ENCODE data around the gene SPEM1. TPM values are rescaled to one million over a fixed set of nuclear protein-coding genes. Genes with fewer than 3 reads are reported as not detected.

SPEM1 gene
- polyA plus RNA-seq, 1 donor (not counting 4 experiments of a cell fraction or from before 2014, with no cell fraction given): not detected

- Histone ChIP-seq H3K4me2 (ENCODE audit: control insufficient read depth, extremely low read depth, insufficient read depth, low read depth, low read length) (peak within 1 kb of the TSS; percentile 89), H3K4me1 (ENCODE audit: control insufficient read depth, extremely low read depth, insufficient read depth, low read length) (peaks cover 15% of the 10 kb centered on the region), H3K27me3 (ENCODE audit: control insufficient read depth, extremely low read depth, insufficient read depth, low read length) (no peaks in the 10 kb centered on the region), H3K36me3 (ENCODE audit: control insufficient read depth in 2 of 2, extremely low read depth in 1 of 2, insufficient read depth in 2 of 2, low read length in 2 of 2) (no peaks in the 10 kb centered on the region), H3K9ac (ENCODE audit: control insufficient read depth, extremely low read depth, insufficient read depth, low read length) (peak within 1 kb of the TSS; percentile 78), H3K9me1 (ENCODE audit: control insufficient read depth, extremely low read depth, insufficient read depth, low read length) (peaks cover 3% of the 10 kb centered on the region), H3K4me3 (ENCODE audit: control insufficient read depth in 2 of 3, extremely low read depth in 1 of 3, insufficient read depth in 2 of 3, low read depth in 1 of 3, low read length in 3 of 3) (peak within 1 kb of the TSS; percentile 60 to 86 (median 84)), H2AFZ (ENCODE audit: control insufficient read depth, low read length) (peak within 1 kb of the TSS; percentile 86), H3K27ac (ENCODE audit: control insufficient read depth, insufficient read depth, low read length) (peak within 1 kb of the TSS; percentile 70), H3K79me2 (ENCODE audit: control insufficient read depth, insufficient read depth, low read length) (peaks cover 5% of the 10 kb centered on the region), H4K20me1 (ENCODE audit: control insufficient read depth, extremely low read depth, insufficient read depth, low read length) (no peaks in the 10 kb centered on the region), H3K9me3 (ENCODE audit: control insufficient read depth, low read depth, low read length) (no peaks in the 10 kb centered on the region)
- DNase-seq (ENCODE audit: low read depth, low spot score) (peak; percentile 97), FAIRE-seq (peak; percentile 87)
- TF ChIP-seq EZH2 (IDR thresholded peaks at IDR 0.05; ENCODE audit: low read length) (no peak), CTCF (optimal IDR thresholded peaks at IDR 0.05 in 1 of 3, IDR thresholded peaks at IDR 0.05 in 1 of 3, conservative IDR thresholded peaks at IDR 0.05 in 1 of 3; ENCODE audit: extremely low read depth in 1 of 3, insufficient read depth in 2 of 3, low read length in 3 of 3) (no peak)
- dilution Hi-C loops (cut with MboI; ENCODE audit: extremely low pct_ligation_motif_present, low sequenced_read_pairs): no loop called here
These were observed 16.0 kb upstream of the SPEM1 start, which contains the start of gene TMEM256 for GRCh38 chr17:7403977-7404736. TSS of gene TMEM256 (minus strand) at chr17:7404097. CDS start at chr17:7404084, 13 bp downstream.

- no peaks in the 10 kb centered on the region for H4K20me1 ChIP-seq (ENCODE audit: control insufficient read depth, extremely low read depth, insufficient read depth, low read length)
- H3K9ac ChIP-seq (ENCODE audit: control insufficient read depth, extremely low read depth, insufficient read depth, low read length): peak overlapping the region; percentile 78
- dilution Hi-C loops (cut with MboI; ENCODE audit: extremely low pct_ligation_motif_present, low sequenced_read_pairs): no loop called here
- H3K27ac ChIP-seq (ENCODE audit: control insufficient read depth, insufficient read depth, low read length): peak overlapping the region; percentile 70
- no peaks in the 10 kb centered on the region for H3K27me3 ChIP-seq (ENCODE audit: control insufficient read depth, extremely low read depth, insufficient read depth, low read length)
- no peak for TF ChIP-seq CTCF (optimal IDR thresholded peaks at IDR 0.05 in 1 of 3, IDR thresholded peaks at IDR 0.05 in 1 of 3, conservative IDR thresholded peaks at IDR 0.05 in 1 of 3; ENCODE audit: extremely low read depth in 1 of 3, insufficient read depth in 2 of 3, low read length in 3 of 3)
- TF ChIP-seq EZH2 (IDR thresholded peaks at IDR 0.05; ENCODE audit: low read length): no peak
- H3K9me1 ChIP-seq (ENCODE audit: control insufficient read depth, extremely low read depth, insufficient read depth, low read length): no peaks in the 10 kb centered on the region
- peak overlapping the region; percentile 85 for H3K4me2 ChIP-seq (ENCODE audit: control insufficient read depth, extremely low read depth, insufficient read depth, low read depth, low read length)
- peak overlapping the region; percentile 53 to 72 (median 55) for H3K4me3 ChIP-seq (ENCODE audit: control insufficient read depth in 2 of 3, extremely low read depth in 1 of 3, insufficient read depth in 2 of 3, low read depth in 1 of 3, low read length in 3 of 3)
- FAIRE-seq: no peak
- H3K9me3 ChIP-seq (ENCODE audit: control insufficient read depth, low read depth, low read length): no peaks in the 10 kb centered on the region
- no peak for DNase-seq (ENCODE audit: low read depth, low spot score)
- peak overlapping the region; percentile 86 for H2AFZ ChIP-seq (ENCODE audit: control insufficient read depth, low read length)
- peaks cover 0 to 2% of the 10 kb centered on the region in 2 experiments for H3K36me3 ChIP-seq (ENCODE audit: control insufficient read depth in 2 of 2, extremely low read depth in 1 of 2, insufficient read depth in 2 of 2, low read length in 2 of 2)
- peaks cover 5% of the 10 kb centered on the region for H3K79me2 ChIP-seq (ENCODE audit: control insufficient read depth, insufficient read depth, low read length)
- peaks cover 15% of the 10 kb centered on the region for H3K4me1 ChIP-seq (ENCODE audit: control insufficient read depth, extremely low read depth, insufficient read depth, low read length)
These were observed 15.3 kb upstream of the SPEM1 start for GRCh38 chr17:7404737-7405349.

All from keratinocyte (primary cell).